GM12878 (cell line): ENCODE measurements around the gene CNTNAP2. TPM values are rescaled to one million over a fixed set of nuclear protein-coding genes. Genes with fewer than 3 reads are reported as not detected.

Source experiments
- ATAC-seq: fragments of 200-7000 bp; cut with Tn5 transposase; 3 replicates; pipeline ENCODE4 v1.9.1; 2020; ENCODE audit warnings: mild to moderate bottlenecking, moderate library complexity
- BruUV-seq: library from RNA; stranded (reverse); fragments of 400-500 nt; replicated peaks from 2 replicates; lab custom pipeline; 2021; lab: Mats Ljungman, UMichigan
- CTCF ChIA-PET: fragments of 300-600 bp; sonication (Branson Sonifier 250); formaldehyde crosslinking; extraction: SDS; loops from one replicate; lab custom pipeline; 2021; ENCODE audit warnings: inconsistent platforms; lab: Yijun Ruan, JAX
- POLR2A ChIA-PET: fragments of 350-600 bp; formaldehyde crosslinking; extraction: SDS; loops from one replicate; lab custom pipeline; 2021; ENCODE audit warnings: inconsistent platforms; lab: Charles Lee
- RAD21 ChIA-PET: fragments of 300-600 bp; sonication (Branson Sonifier 250); formaldehyde crosslinking; loops from one replicate; lab custom pipeline; 2023; ENCODE audit warnings: antibody characterized with exemption; ENCODE audit not compliant: unreplicated experiment; lab: Charles Lee
- SMC1A ChIA-PET: fragments of 300-600 bp; sonication (Branson Sonifier 250); formaldehyde crosslinking; loops from one replicate; lab custom pipeline; 2023; ENCODE audit not compliant: unreplicated experiment, uncharacterized antibody; lab: Charles Lee
- DNase-seq: peaks from one replicate; pipeline ENCODE4 v3.0.0-alpha.2; 2011; ENCODE audit warnings: low read depth, low spot score
- FAIRE-seq: peaks from 3 replicates; lab custom pipeline; 2011; peaks lifted over from hg19 to GRCh38; lab: Jason Lieb, UNC
- H2AFZ ChIP-seq: 2 replicates; pipeline ENCODE4 v1.6.0; 2011; ENCODE audit warnings: low read depth, low read length, control low read depth; ENCODE audit not compliant: control insufficient read depth
- H3K27ac ChIP-seq: 2 replicates; pipeline ENCODE4 v1.5.1; 2011; ENCODE audit warnings: control low read depth; ENCODE audit not compliant: control insufficient read depth, insufficient read depth
- H3K27me3 ChIP-seq, 2 experiments: replicated peaks in 1 of 2; 2 replicates each; pipeline versions ENCODE4 v1.6.0 to v1.6.1; 2011; ENCODE audit warnings: low read length in 1 of 2; ENCODE audit not compliant: control insufficient read depth in 2 of 2, insufficient read depth in 2 of 2
- H3K36me3 ChIP-seq, 2 experiments: 2 replicates each; pipeline ENCODE4 v1.5.1; 2011; ENCODE audit warnings: low read length in 1 of 2; ENCODE audit not compliant: control insufficient read depth in 2 of 2, insufficient read depth in 2 of 2
- H3K4me1 ChIP-seq: 2 replicates; pipeline ENCODE4 v1.6.1; 2011; ENCODE audit warnings: mild to moderate bottlenecking, low read length, moderate library complexity, mixed read lengths; ENCODE audit not compliant: control insufficient read depth, insufficient read depth
- H3K4me2 ChIP-seq: 2 replicates; pipeline ENCODE4 v1.6.0; 2011; ENCODE audit warnings: control low read depth; ENCODE audit not compliant: control insufficient read depth, insufficient read depth
- H3K4me3 ChIP-seq: fragments of 200-600 bp; sonication (generic); 2 replicates; pipeline ENCODE4 v1.5.1; 2016
- H3K79me2 ChIP-seq: 2 replicates; pipeline ENCODE4 v1.6.0; 2011; ENCODE audit warnings: low read length; ENCODE audit not compliant: control insufficient read depth, insufficient read depth
- H3K9ac ChIP-seq: 2 replicates; pipeline ENCODE4 v1.8.0; 2011; ENCODE audit warnings: low read length, control low read depth, mixed read lengths; ENCODE audit not compliant: control insufficient read depth, insufficient read depth
- H3K9me3 ChIP-seq: replicated peaks from 3 replicates; pipeline ENCODE4 v1.5.1; 2011; ENCODE audit warnings: mild to moderate bottlenecking, low read length; ENCODE audit not compliant: control insufficient read depth, insufficient read depth
- H4K20me1 ChIP-seq: 2 replicates; pipeline ENCODE4 v1.6.0; 2011; ENCODE audit not compliant: control insufficient read depth, insufficient read depth
- BACH1 ChIP-seq: fragments of 450-650 bp; IDR thresholded peaks from 2 replicates; pipeline ENCODE4 v1.6.1; 2017; ENCODE audit warnings: mild to moderate bottlenecking, borderline replicate concordance
- BCL11A ChIP-seq: IDR thresholded peaks from 2 replicates; pipeline ENCODE4 v1.6.1; 2011; ENCODE audit warnings: low read depth, low read length
- EGR1 ChIP-seq, 2 experiments: IDR thresholded peaks; 1 replicate in 1 of 2; 2 replicates in 1 of 2; pipeline ENCODE4 v1.6.1; 2011 to 2012; ENCODE audit warnings: low read depth in 2 of 2, low read length in 2 of 2, borderline replicate concordance in 1 of 2, mild to moderate bottlenecking in 1 of 2, moderate library complexity in 1 of 2
- GABPA ChIP-seq: IDR thresholded peaks from 2 replicates; pipeline ENCODE4 v1.6.1; 2014; ENCODE audit warnings: antibody characterized with exemption, low read depth, mild to moderate bottlenecking, inconsistent platforms
- IKZF2 ChIP-seq, 2 experiments: fragments of 450-650 bp; IDR thresholded peaks; 2 replicates each; pipeline ENCODE4 v1.6.1; 2017; ENCODE audit warnings: mild to moderate bottlenecking in 2 of 2, moderate library complexity in 2 of 2
- MAX ChIP-seq: IDR thresholded peaks from 2 replicates; pipeline ENCODE4 v1.6.1; 2012; ENCODE audit warnings: low read depth, low read length, improper control_type of control experiment
- MEF2A ChIP-seq: IDR thresholded peaks from 2 replicates; pipeline ENCODE4 v1.6.1; 2011; ENCODE audit warnings: low read depth, mild to moderate bottlenecking, low read length, moderate library complexity; ENCODE audit not compliant: insufficient read depth
- NBN ChIP-seq: fragments of 450-650 bp; IDR thresholded peaks from 2 replicates; pipeline ENCODE4 v1.6.1; 2016
- NFXL1 ChIP-seq: fragments of 450-650 bp; IDR thresholded peaks from 2 replicates; pipeline ENCODE4 v1.6.1; 2017; ENCODE audit warnings: antibody characterized with exemption, mild to moderate bottlenecking, borderline replicate concordance
- SMAD1 ChIP-seq: fragments of 450-650 bp; IDR thresholded peaks from 2 replicates; pipeline ENCODE4 v1.6.1; 2018; ENCODE audit warnings: mild to moderate bottlenecking, low read depth; ENCODE audit not compliant: partially characterized antibody
- SUPT20H ChIP-seq: IDR thresholded peaks from 2 replicates; pipeline ENCODE4 v1.6.1; 2011; ENCODE audit warnings: low read depth, mild to moderate bottlenecking, low read length, moderate library complexity, borderline replicate concordance; ENCODE audit not compliant: control insufficient read depth
- YBX1 ChIP-seq: fragments of 450-650 bp; IDR thresholded peaks from 2 replicates; pipeline ENCODE4 v1.6.1; 2016; ENCODE audit warnings: antibody characterized with exemption
- YY1 ChIP-seq: IDR thresholded peaks from 2 replicates; pipeline ENCODE4 v1.6.1; 2011; ENCODE audit warnings: low read depth, mild to moderate bottlenecking, low read length
- ZBED1 ChIP-seq: IDR thresholded peaks from 2 replicates; pipeline ENCODE4 v1.6.1; 2016; ENCODE audit warnings: borderline replicate concordance
- ZNF217 ChIP-seq: fragments of 450-650 bp; IDR thresholded peaks from 2 replicates; pipeline ENCODE4 v1.6.1; 2017; ENCODE audit warnings: antibody characterized with exemption, mild to moderate bottlenecking
- WGBS: methylation state at CpG from one replicate; pipeline ENCODE4 v1.1.6; 2016; ENCODE audit warnings: low lambda C conversion rate; ENCODE audit not compliant: insufficient replicate concordance, insufficient coverage; ENCODE audit errors: missing lambda C conversion rate; 5-methylcytosine and 5-hydroxymethylcytosine counted together
- in situ Hi-C: fragments of 300-500 bp; cut with MboI; formaldehyde crosslinking; loops from 9 replicates; pipeline ENCODE4 v1.14.3; 2018; ENCODE audit warnings: mixed read lengths
- intact Hi-C: fragments of 100-400 bp; cut with micrococcal nuclease; formaldehyde crosslinking; loops from one replicate; pipeline ENCODE4 v1.14.2; 2022; ENCODE audit not compliant: unreplicated experiment
- polyA plus RNA-seq, 11 experiments: library from polyadenylated mRNA; depleted of rRNA in 4 of 11; unstranded in 6 of 11; stranded (reverse) in 5 of 11; fragments of >200 nt; fragmentation: Nextera tagmentation in 4 of 11; fragmentation: Illumina TruSeq in 1 of 11; extraction: Ambion mirVana in 4 of 11; extraction: Trizol in 1 of 11; gene quantifications; 1 replicate in 1 of 11; 2 replicates in 10 of 11; pipeline versions ENCODE4 v1.2.1 to v1.2.3, GENCODE V29; 2011 to 2016; ENCODE audit warnings: inconsistent platforms in 2 of 11, missing spikeins in 2 of 11, low read depth in 1 of 11
- total RNA-seq, 4 experiments: library from RNA; depleted of rRNA in 3 of 4; stranded (reverse); fragments of >200 nt in 3 of 4; fragmentation: Illumina TruSeq in 1 of 4; extraction: Trizol in 1 of 4; gene quantifications; 2 replicates each; pipeline versions ENCODE4 v1.2.1 to v1.2.3, GENCODE V29; 2013 to 2021

The CNTNAP2 gene
- total and polyA plus RNA-seq, 10 of the 15 experiments (the other 5 are each of a cell fraction or from before 2014, with no cell fraction given): 0.03 to 0.08 (median 0.03) TPM; not detected in 7

- Histone ChIP-seq H3K27ac (no peak overlapping the region), H3K36me3 (no peaks in the 10 kb centered on the region), H3K4me3 (no peak overlapping the region), H2AFZ (no peak overlapping the region), H3K4me2 (no peak overlapping the region), H3K27me3 (no peaks in the 10 kb centered on the region), H3K9ac (no peak overlapping the region), H3K79me2 (no peaks in the 10 kb centered on the region)
- ATAC-seq: no peak
- RAD21 ChIA-PET: no interaction called here
- WGBS: 65% methylated on average over 2 of the region's 2 CpGs
- FAIRE-seq: no peak
- POLR2A ChIA-PET: no interaction called here
- in situ Hi-C loops: no loop called here
- TF ChIP-seq BACH1 (no peak), ZBED1 (no peak), EGR1 (IDR thresholded peaks at IDR 0.05; ENCODE audit: borderline replicate concordance in 1 of 2, low read depth in 2 of 2, low read length in 2 of 2) (no peak), GABPA (no peak), SMAD1 (no peak), SUPT20H (no peak), NFXL1 (no peak), MEF2A (no peak), IKZF2 (IDR thresholded peaks at IDR 0.05) (no peak), NBN (no peak), YY1 (no peak), YBX1 (no peak), ZNF217 (no peak), MAX (no peak), BCL11A (no peak)
- TF ChIP-seq, all 136 proteins: peak for 0
- no TSS peak for BruUV-seq
- intact Hi-C loops: no loop called here
- ChIA-PET CTCF (no interaction called here), SMC1A (no interaction called here)
- DNase-seq: no peak
- Histone ChIP-seq H3K4me1 (no peaks in the 10 kb centered on the region), H3K9me3 (no peaks in the 10 kb centered on the region), H4K20me1 (no peaks in the 10 kb centered on the region)
Measured at GRCh38 chr7:147658392-147658967, 1541.9 kb downstream of the CNTNAP2 start.
